Stimulated activated CD8-positive, alpha-beta memory T cell treated with anti-CD3 and anti-CD28 coated beads, Interleukin-15, amount 100 ng/mL, for 48 hours (primary cell): ENCODE data around the gene RBP3.
A peak's percentile ranks its signal among the peaks of the same experiment; 100 is the strongest.

Source experiments
- DNase-seq, 2 donors: peaks; one replicate each; pipeline ENCODE4 v3.0.0-alpha.2; 2020; ENCODE audit warnings: low read depth in 2 of 2

The RBP3 gene

GRCh38 chr10:47348138-47348651 is at the start of gene RBP3:
RBP3 (plus strand) TSS chr10:47348363; CDS start chr10:47348485, 122 bp downstream.
- no peak for DNase-seq

GRCh38 chr10:47298715-47299114 is 49.4 kb upstream of the RBP3 start:
- DNase-seq = no peak

GRCh38 chr10:47299611-47300428 is 48.3 kb upstream of the RBP3 start, which contains the start of gene GDF10:
GDF10 (plus strand) TSS chr10:47300197; CDS start chr10:47300652, 455 bp downstream.
- DNase-seq = no peak

GRCh38 chr10:47300429-47300931 is 47.7 kb upstream of the RBP3 start:
- no peak for DNase-seq

GRCh38 chr10:47301833-47302232 is 46.3 kb upstream of the RBP3 start:
- DNase-seq = no peak

GRCh38 chr10:47303105-47303504 is 45.1 kb upstream of the RBP3 start:
- DNase-seq = no peak

GRCh38 chr10:47303866-47304265 is 44.3 kb upstream of the RBP3 start:
- no peak for DNase-seq

GRCh38 chr10:47305566-47305965 is 42.6 kb upstream of the RBP3 start:
- DNase-seq = no peak

GRCh38 chr10:47306387-47307210 is 41.6 kb upstream of the RBP3 start:
- DNase-seq = no peak

GRCh38 chr10:47307381-47307780 is 40.8 kb upstream of the RBP3 start:
- no peak for DNase-seq

- DNase-seq = no peak
Measured at GRCh38 chr10:47308775-47309174, 39.4 kb upstream of the RBP3 start.

- no peak for DNase-seq
Measured at GRCh38 chr10:47309408-47310089, 38.6 kb upstream of the RBP3 start.

GRCh38 chr10:47310090-47310505 is 38.1 kb upstream of the RBP3 start:
- no peak for DNase-seq

- DNase-seq = peak in 1 of 2 donors; percentile 6
Measured at GRCh38 chr10:47311193-47311931, 36.8 kb upstream of the RBP3 start.

GRCh38 chr10:47311932-47312662 is 36.1 kb upstream of the RBP3 start:
- peak; percentile 72 to 74 for DNase-seq

GRCh38 chr10:47312663-47312995 is 35.5 kb upstream of the RBP3 start:
- no peak for DNase-seq

GRCh38 chr10:47314416-47314970 is 33.7 kb upstream of the RBP3 start:
- no peak for DNase-seq

- no peak for DNase-seq
Measured at GRCh38 chr10:47315421-47315820, 32.7 kb upstream of the RBP3 start.

GRCh38 chr10:47316131-47316530 is 32.0 kb upstream of the RBP3 start:
- DNase-seq = no peak

GRCh38 chr10:47317251-47317650 is 30.9 kb upstream of the RBP3 start:
- no peak for DNase-seq
